Loucy (cell line): ENCODE measurements around the gene PARP6.

Experiments used
- H2AFZ ChIP-seq: fragments of 200-600 bp; sonication (generic); 2 replicates; pipeline ENCODE4 v1.6.0; 2016; ENCODE audit warnings: antibody characterized with exemption, mild to moderate bottlenecking, low read length, moderate library complexity
- H3F3A ChIP-seq: fragments of 200-600 bp; 2 replicates; pipeline ENCODE4 v1.6.0; 2016; ENCODE audit warnings: antibody characterized with exemption, low read depth, mild to moderate bottlenecking
- H3K27me3 ChIP-seq: fragments of 200-600 bp; sonication (generic); 2 replicates; pipeline ENCODE4 v1.6.1; 2014; ENCODE audit warnings: low read length, mild to moderate bottlenecking; ENCODE audit not compliant: insufficient read depth, poor library complexity, severe bottlenecking
- H3K36me3 ChIP-seq: fragments of 200-600 bp; sonication (generic); 2 replicates; pipeline ENCODE4 v1.6.1; 2016; ENCODE audit warnings: low read length; ENCODE audit not compliant: insufficient read depth
- H3K4me1 ChIP-seq: fragments of 200-600 bp; sonication (generic); 2 replicates; pipeline ENCODE4 v1.5.1; 2014; ENCODE audit warnings: low read length, mild to moderate bottlenecking; ENCODE audit not compliant: insufficient read depth, poor library complexity, severe bottlenecking
- H3K4me2 ChIP-seq: fragments of 200-600 bp; sonication (generic); 2 replicates; pipeline ENCODE4 v1.6.0; 2014; ENCODE audit warnings: antibody characterized with exemption, low read length, low read depth, mild to moderate bottlenecking; ENCODE audit not compliant: poor library complexity, severe bottlenecking
- H3K4me3 ChIP-seq: fragments of 200-600 bp; sonication (generic); 2 replicates; pipeline ENCODE4 v1.5.1; 2014; ENCODE audit warnings: low read length, mild to moderate bottlenecking, mixed read lengths; ENCODE audit not compliant: poor library complexity, severe bottlenecking
- H3K79me2 ChIP-seq: fragments of 200-600 bp; sonication (generic); 2 replicates; pipeline ENCODE4 v1.6.1; 2014; ENCODE audit warnings: low read length; ENCODE audit not compliant: insufficient read depth
- H3K9ac ChIP-seq: fragments of 200-600 bp; sonication (generic); 2 replicates; pipeline ENCODE4 v1.6.0; 2014; ENCODE audit warnings: mild to moderate bottlenecking, low read depth, low read length, moderate library complexity; ENCODE audit not compliant: poor library complexity, severe bottlenecking
- H3K9me2 ChIP-seq: fragments of 200-600 bp; sonication (generic); replicated peaks from 2 replicates; pipeline ENCODE4 v1.6.1; 2016; ENCODE audit warnings: low read depth, low read length, mixed read lengths
- H3K9me3 ChIP-seq: fragments of 200-600 bp; sonication (generic); 2 replicates; pipeline ENCODE4 v1.6.1; 2014; ENCODE audit warnings: mild to moderate bottlenecking, antibody characterized with exemption, low read length, low read depth; ENCODE audit not compliant: insufficient read depth
- H4K20me1 ChIP-seq: fragments of 200-600 bp; sonication (generic); 2 replicates; pipeline ENCODE4 v1.6.0; 2014; ENCODE audit warnings: antibody characterized with exemption, low read length, mild to moderate bottlenecking; ENCODE audit not compliant: insufficient read depth, poor library complexity, severe bottlenecking
- EZH2phosphoT487 ChIP-seq: fragments of 200-600 bp; IDR thresholded peaks from 2 replicates; pipeline ENCODE4 v1.6.1; 2018; ENCODE audit warnings: antibody characterized with exemption, mild to moderate bottlenecking, moderate library complexity, borderline replicate concordance
- TF ChIP-seq, protein P1 (sequence below): fragments of 200-600 bp; sonication (generic); conservative IDR thresholded peaks from 2 replicates; pipeline ENCODE4 v1.5.1; 2014; ENCODE audit warnings: mild to moderate bottlenecking, antibody characterized with exemption, low read length

PARP6 gene

DNA sequence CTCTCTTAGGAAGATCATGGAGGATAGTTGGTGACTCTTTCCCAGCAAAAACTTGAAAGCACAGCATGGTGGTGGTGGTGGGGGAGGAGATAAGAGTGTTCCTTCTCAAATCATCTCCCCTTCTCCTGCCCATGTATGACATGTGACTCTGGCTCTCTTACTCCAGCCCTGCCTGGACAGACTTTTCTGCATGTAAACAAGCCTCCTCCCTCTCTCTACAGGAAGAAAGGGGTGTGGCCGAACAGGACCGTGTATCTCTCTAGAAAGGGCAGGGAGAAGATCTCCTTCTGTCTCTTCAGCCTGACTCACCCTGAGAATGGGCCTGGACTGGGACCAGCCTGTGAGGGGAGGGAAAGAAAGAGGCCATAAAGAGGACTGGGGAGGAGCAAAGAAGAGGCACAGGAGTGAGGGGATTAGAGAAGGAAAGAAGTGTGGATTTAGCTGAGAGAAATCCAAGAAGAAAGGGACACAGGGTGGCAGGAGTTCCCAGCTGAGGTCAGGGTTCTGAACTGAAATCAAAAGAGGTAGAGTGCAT is 46.1 kb upstream of the PARP6 start:
- TF ChIP-seq EZH2phosphoT487 = no peak
- TF ChIP-seq, protein P1, sequence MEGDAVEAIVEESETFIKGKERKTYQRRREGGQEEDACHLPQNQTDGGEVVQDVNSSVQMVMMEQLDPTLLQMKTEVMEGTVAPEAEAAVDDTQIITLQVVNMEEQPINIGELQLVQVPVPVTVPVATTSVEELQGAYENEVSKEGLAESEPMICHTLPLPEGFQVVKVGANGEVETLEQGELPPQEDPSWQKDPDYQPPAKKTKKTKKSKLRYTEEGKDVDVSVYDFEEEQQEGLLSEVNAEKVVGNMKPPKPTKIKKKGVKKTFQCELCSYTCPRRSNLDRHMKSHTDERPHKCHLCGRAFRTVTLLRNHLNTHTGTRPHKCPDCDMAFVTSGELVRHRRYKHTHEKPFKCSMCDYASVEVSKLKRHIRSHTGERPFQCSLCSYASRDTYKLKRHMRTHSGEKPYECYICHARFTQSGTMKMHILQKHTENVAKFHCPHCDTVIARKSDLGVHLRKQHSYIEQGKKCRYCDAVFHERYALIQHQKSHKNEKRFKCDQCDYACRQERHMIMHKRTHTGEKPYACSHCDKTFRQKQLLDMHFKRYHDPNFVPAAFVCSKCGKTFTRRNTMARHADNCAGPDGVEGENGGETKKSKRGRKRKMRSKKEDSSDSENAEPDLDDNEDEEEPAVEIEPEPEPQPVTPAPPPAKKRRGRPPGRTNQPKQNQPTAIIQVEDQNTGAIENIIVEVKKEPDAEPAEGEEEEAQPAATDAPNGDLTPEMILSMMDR = no peak
- no peaks in the 10 kb centered on the region for H3K9me3 ChIP-seq
- no peaks in the 10 kb centered on the region for H3K79me2 ChIP-seq
- H2AFZ ChIP-seq = no peak overlapping the region
- H3F3A ChIP-seq = no peaks in the 10 kb centered on the region
- H3K27me3 ChIP-seq = no peaks in the 10 kb centered on the region
- H3K9ac ChIP-seq = no peak overlapping the region
- no peak overlapping the region for H3K4me3 ChIP-seq
- H3K4me2 ChIP-seq = no peak overlapping the region
- no peaks in the 10 kb centered on the region for H3K9me2 ChIP-seq
- H4K20me1 ChIP-seq = no peaks in the 10 kb centered on the region
- H3K4me1 ChIP-seq = no peaks in the 10 kb centered on the region
- H3K36me3 ChIP-seq = no peaks in the 10 kb centered on the region

- H3K9me2 ChIP-seq = no peaks in the 10 kb centered on the region
- no peak overlapping the region for H3K4me2 ChIP-seq
- no peaks in the 10 kb centered on the region for H3K36me3 ChIP-seq
- no peak overlapping the region for H2AFZ ChIP-seq
- no peak overlapping the region for H3K9ac ChIP-seq
- no peaks in the 10 kb centered on the region for H3K9me3 ChIP-seq
- H3F3A ChIP-seq = no peaks in the 10 kb centered on the region
- no peaks in the 10 kb centered on the region for H3K4me1 ChIP-seq
- H3K4me3 ChIP-seq = no peak overlapping the region
- H3K79me2 ChIP-seq = no peaks in the 10 kb centered on the region
- no peak for TF ChIP-seq EZH2phosphoT487
- TF ChIP-seq, protein P1 = no peak
- no peaks in the 10 kb centered on the region for H3K27me3 ChIP-seq
- H4K20me1 ChIP-seq = no peaks in the 10 kb centered on the region
Observed at GRCh38 chr15:72315706-72316370, 43.5 kb upstream of the PARP6 start.

DNA sequence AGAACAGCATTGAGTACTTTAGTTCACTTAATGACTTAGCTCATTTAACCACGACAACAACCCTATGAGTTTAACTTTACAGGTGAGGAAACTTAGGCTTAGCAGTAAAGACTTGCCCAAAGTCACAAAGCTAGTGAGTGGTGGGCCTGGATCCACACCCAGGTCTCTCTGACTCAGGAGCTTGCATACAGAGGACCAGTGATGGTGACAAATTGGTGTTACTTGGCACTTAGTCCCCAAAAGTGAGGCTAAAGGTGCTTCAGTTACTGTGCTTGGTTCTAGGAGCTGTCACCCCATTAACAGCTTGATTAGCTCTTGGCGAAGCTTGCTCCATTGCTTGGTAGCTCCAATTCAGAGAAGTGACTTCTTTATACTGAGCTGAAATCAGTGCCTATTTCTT is 41.5 kb upstream of the PARP6 start:
- H3K9me3 ChIP-seq = no peaks in the 10 kb centered on the region
- no peaks in the 10 kb centered on the region for H3K79me2 ChIP-seq
- H3K36me3 ChIP-seq = no peaks in the 10 kb centered on the region
- H3K27me3 ChIP-seq = no peaks in the 10 kb centered on the region
- no peaks in the 10 kb centered on the region for H3F3A ChIP-seq
- no peak overlapping the region for H2AFZ ChIP-seq
- no peak overlapping the region for H3K9ac ChIP-seq
- no peak overlapping the region for H3K4me2 ChIP-seq
- H3K9me2 ChIP-seq = no peaks in the 10 kb centered on the region
- H3K4me1 ChIP-seq = no peaks in the 10 kb centered on the region
- no peaks in the 10 kb centered on the region for H4K20me1 ChIP-seq
- TF ChIP-seq, protein P1 = no peak
- TF ChIP-seq EZH2phosphoT487 = no peak
- H3K4me3 ChIP-seq = no peak overlapping the region
